Kidney (tissue), 14 donors: Measurements from ENCODE around the gene DCLRE1B. TPM values are rescaled to one million over a fixed set of nuclear protein-coding genes. Genes with fewer than 3 reads are reported as not detected.
A peak's percentile ranks its signal among the peaks of the same experiment; 100 is the strongest.
"Not testable (repeated sequence)": the region's sequence is repeated elsewhere in the genome, so short reads cannot be mapped to it uniquely, and the experiment has no call there.

Source experiments
- DNase-seq, 5 donors: peaks; one replicate each; pipeline ENCODE4 v3.0.0-alpha.2; 2013 to 2020
- FAIRE-seq: peaks from 2 replicates; lab custom pipeline; 2012; peaks lifted over from hg19 to GRCh38; lab: Jason Lieb, UNC
- H3K27ac ChIP-seq, 2 donors: one replicate each; pipeline ENCODE4 v1.7.0; 2013; ENCODE audit warnings: low read depth in 2 of 2, low read length in 2 of 2, inconsistent platforms in 1 of 2
- H3K27me3 ChIP-seq: one replicate; pipeline ENCODE4 v1.7.1; 2013; ENCODE audit warnings: low read length, inconsistent platforms; ENCODE audit not compliant: control insufficient read depth, insufficient read depth
- H3K36me3 ChIP-seq, 3 donors: one replicate each; pipeline versions ENCODE4 v1.7.0 to v1.7.1; 2013; ENCODE audit warnings: low read length in 3 of 3, control low read depth in 1 of 3, inconsistent platforms in 1 of 3; ENCODE audit not compliant: insufficient read depth in 3 of 3, control insufficient read depth in 2 of 3
- H3K4me1 ChIP-seq, 3 donors: one replicate each; pipeline versions ENCODE4 v1.7.0 to v1.7.1; 2013; ENCODE audit warnings: low read length in 3 of 3, inconsistent platforms in 1 of 3, low read depth in 1 of 3; ENCODE audit not compliant: control insufficient read depth in 2 of 3, insufficient read depth in 2 of 3
- H3K4me3 ChIP-seq, 3 donors: one replicate each; pipeline versions ENCODE4 v1.7.0 to v1.8.1; 2013; ENCODE audit warnings: low read length in 3 of 3, control low read depth in 1 of 3, inconsistent platforms in 1 of 3
- H3K9ac ChIP-seq, 3 donors: one replicate each; pipeline versions ENCODE4 v1.7.0 to v1.7.1; 2013; ENCODE audit warnings: low read length in 3 of 3, control low read depth in 1 of 3, inconsistent platforms in 1 of 3
- H3K9me3 ChIP-seq, 3 donors: one replicate each; pipeline versions ENCODE4 v1.7.0 to v1.7.1; 2013; ENCODE audit warnings: low read length in 3 of 3, control low read depth in 1 of 3, inconsistent platforms in 1 of 3; ENCODE audit not compliant: control insufficient read depth in 2 of 3, insufficient read depth in 1 of 3
- CTCF ChIP-seq: IDR thresholded peaks from 3 replicates; pipeline ENCODE4 v1.5.1; 2012; ENCODE audit warnings: mild to moderate bottlenecking, moderate library complexity, borderline replicate concordance; ENCODE audit not compliant: insufficient read depth; ENCODE audit errors: extremely low read depth
- intact Hi-C: fragments of 100-400 bp; cut with DNase I; formaldehyde crosslinking; loops from one replicate; pipeline ENCODE4 v1.11.1; 2022
- polyA plus RNA-seq: library from polyadenylated mRNA; stranded (reverse); fragments of 350-450 nt; fragmentation: Illumina TruSeq; extraction: RNeasy Lipid Tissue Mini Kit (QIAGEN cat#74804); gene quantifications from one replicate; pipeline ENCODE4 v1.2.3, GENCODE V29; 2014; ENCODE audit warnings: low read depth, low replicate concordance; ENCODE audit not compliant: insufficient read depth
- total RNA-seq: library from RNA; stranded (reverse); fragmentation: NEBNext Ultra II Directional; extraction: Animal tissue kit (Norgen Biotek cat#: 25700); gene quantifications from one replicate; pipeline ENCODE4 v1.2.1, GENCODE V29; 2021
- donor health status: control.
- donor health status: control.
- donor health status: control.
- donor health status: control.
- donor health status: control.
- donor health status: DM: yes; HTN: yes; CAD: no.
- donor health status: Normal renal cell carcinoma (clear cell type).

The DCLRE1B gene
- total and polyA plus RNA-seq, 2 donors from 2014 or later: 1.4 to 6.1 TPM

GRCh38 chr1:113946678-113947387 is 41.7 kb downstream of the DCLRE1B start:
- Histone ChIP-seq H3K4me1 (peaks cover 0 to 10% (median 10%) of the 10 kb centered on the region in 3 donors), H3K9ac (no peak overlapping the region), H3K9me3 (no peaks in the 10 kb centered on the region), H3K36me3 (peaks cover 0 to 2% (median 0%) of the 10 kb centered on the region in 3 donors), H3K27me3 (no peaks in the 10 kb centered on the region), H3K4me3 (peak overlapping the region in 2 of 3 donors; percentile 1 to 6), H3K27ac (peak overlapping the region in 1 of 2 donors; percentile 20)
- FAIRE-seq (no peak), DNase-seq (peak in 1 of 5 donors; percentile 8)
- intact Hi-C loops: no loop called here
- no peak for TF ChIP-seq CTCF

DNA sequence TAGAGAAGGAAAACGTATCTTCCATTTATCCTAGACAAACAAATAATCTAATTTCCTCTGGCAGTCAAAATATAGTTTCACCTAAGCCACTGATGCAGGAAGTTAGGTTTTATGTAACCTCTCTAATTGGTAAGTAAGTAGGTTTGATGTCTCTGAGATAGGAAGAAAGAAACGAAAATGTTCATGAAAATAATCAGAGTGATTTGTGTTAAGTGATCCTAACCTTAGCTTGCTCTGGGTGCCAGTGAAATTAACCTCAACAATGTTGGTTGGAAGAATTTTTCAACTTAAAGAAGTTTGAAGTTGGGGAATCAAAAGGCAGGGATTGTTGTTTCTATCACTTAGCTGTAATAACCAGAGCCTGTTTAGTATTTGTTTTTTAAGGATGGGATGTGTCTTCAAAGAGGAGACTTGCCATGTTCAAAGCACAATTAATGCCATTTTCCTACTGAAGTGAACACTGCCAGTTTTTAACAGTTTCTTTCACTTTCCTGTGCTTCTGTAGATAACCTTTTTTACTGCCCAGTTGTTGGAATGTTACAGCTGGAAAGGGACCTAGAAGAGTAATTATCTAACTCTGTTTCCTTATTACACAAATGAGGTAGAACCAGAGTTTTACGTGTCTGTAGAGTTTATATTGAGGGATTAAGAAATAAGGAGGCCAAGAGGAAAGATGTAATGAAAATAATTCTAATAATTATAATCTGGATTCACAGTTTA is 42.4 kb downstream of the DCLRE1B start:
- peak overlapping the region in 1 of 2 donors; percentile 20 for H3K27ac ChIP-seq
- H3K27me3 ChIP-seq: no peaks in the 10 kb centered on the region
- H3K4me3 ChIP-seq: peak overlapping the region in 2 of 3 donors; percentile 1 to 6
- no peak for TF ChIP-seq CTCF
- intact Hi-C loops: no loop called here
- H3K4me1 ChIP-seq: peaks cover 0 to 10% (median 10%) of the 10 kb centered on the region in 3 donors
- DNase-seq (no peak), FAIRE-seq (no peak)
- H3K9ac ChIP-seq: no peak overlapping the region
- H3K9me3 ChIP-seq: no peaks in the 10 kb centered on the region
- H3K36me3 ChIP-seq: peaks cover 0 to 2% (median 0%) of the 10 kb centered on the region in 3 donors

GRCh38 chr1:113948151-113948550 is 43.0 kb downstream of the DCLRE1B start:
- H3K27me3 ChIP-seq, H3K27ac ChIP-seq, FAIRE-seq, H3K36me3 ChIP-seq, DNase-seq, H3K9ac ChIP-seq, intact Hi-C loops, H3K4me3 ChIP-seq, H3K9me3 ChIP-seq: not testable (repeated sequence)
- H3K4me1 ChIP-seq: peaks cover 0 to 10% (median 10%) of the 10 kb centered on the region in 3 donors

GRCh38 chr1:113949007-113949406 is 43.9 kb downstream of the DCLRE1B start:
- TF ChIP-seq CTCF: peak; percentile 6
- intact Hi-C loops: no loop called here
- Histone ChIP-seq H3K27ac (no peak overlapping the region), H3K27me3 (no peaks in the 10 kb centered on the region), H3K4me3 (no peak overlapping the region), H3K4me1 (peaks cover 0 to 10% (median 10%) of the 10 kb centered on the region in 3 donors), H3K9me3 (no peaks in the 10 kb centered on the region), H3K36me3 (peaks cover 0 to 3% (median 0%) of the 10 kb centered on the region in 3 donors), H3K9ac (no peak overlapping the region)
- FAIRE-seq (no peak), DNase-seq (no peak)
